Raji (cell line): ENCODE results near the gene CHID1.

ENCODE experiments used
- POLR2A ChIP-seq: IDR thresholded peaks from 2 replicates; pipeline ENCODE4 v1.6.1; 2011; ENCODE audit warnings: low read depth, low read length, control low read depth; ENCODE audit not compliant: insufficient read depth

Gene CHID1

GRCh38 chr11:923691-924405 lies 13.2 kb upstream of the CHID1 start:
- no peak for TF ChIP-seq POLR2A

GRCh38 chr11:921921-922678 lies 11.5 kb upstream of the CHID1 start:
- no peak for TF ChIP-seq POLR2A

DNA sequence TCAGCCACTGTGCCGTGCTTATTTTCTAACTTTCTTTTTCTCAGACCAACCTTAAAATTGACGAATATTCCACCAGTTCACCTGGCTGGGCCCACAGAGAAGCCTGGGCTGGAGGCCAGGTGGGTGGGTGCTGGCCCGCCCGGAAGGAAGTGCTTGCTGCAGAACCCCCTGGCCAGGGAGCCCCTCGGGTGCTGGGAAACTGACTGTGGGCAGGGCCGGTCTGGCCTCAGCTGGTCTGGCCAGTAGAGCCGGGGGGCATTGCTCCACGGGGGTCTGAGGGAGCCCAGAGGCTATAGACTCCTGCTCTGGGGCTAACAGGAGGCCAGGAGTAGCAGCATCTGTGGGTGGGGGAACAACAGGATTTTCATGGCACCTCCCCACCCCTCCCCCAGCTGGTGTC lies 6.8 kb upstream of the CHID1 start:
- TF ChIP-seq POLR2A, result no peak

- TF ChIP-seq POLR2A, result no peak
Measured at GRCh38 chr11:914747-915501, 4.3 kb upstream of the CHID1 start.

DNA sequence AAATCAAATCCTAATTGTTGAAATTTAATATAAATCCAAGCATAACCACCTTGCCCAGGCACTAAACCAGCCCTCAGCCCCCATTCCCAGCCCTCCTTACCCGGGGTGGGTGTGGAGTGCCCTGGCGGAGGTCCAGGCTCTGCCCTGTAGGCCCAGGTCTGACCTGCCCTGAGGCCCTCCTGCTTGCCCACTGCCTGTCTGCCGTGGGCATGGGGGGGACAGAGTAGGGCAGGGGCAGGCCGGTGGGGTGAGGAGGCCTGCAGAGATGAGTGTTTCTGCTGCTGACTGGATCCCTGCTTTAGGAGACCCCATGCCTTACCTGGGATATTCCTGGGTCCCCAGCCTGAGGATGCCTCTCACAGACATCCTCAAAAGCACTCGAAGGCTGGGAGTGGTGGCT lies 3.6 kb upstream of the CHID1 start:
- no peak for TF ChIP-seq POLR2A

DNA sequence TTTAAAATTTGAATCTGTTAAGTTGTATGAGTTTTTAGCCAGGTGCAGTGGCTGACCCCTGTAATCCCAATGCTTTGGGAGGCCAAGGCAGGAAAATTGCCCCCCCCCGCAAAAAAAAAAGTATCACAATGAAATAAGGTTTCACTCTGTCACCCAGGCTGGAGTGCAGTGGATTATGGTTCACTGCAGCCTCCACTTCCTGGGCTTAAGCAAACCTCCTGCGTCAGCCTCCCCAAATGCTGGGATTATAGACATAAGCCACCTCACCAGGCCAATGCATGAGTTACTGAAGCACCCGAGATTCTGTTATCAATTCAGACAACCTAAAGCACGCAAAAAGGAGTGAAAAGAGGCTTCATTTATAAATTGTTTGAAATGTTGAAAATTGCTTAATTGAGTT lies 2.4 kb upstream of the CHID1 start:
- no peak for TF ChIP-seq POLR2A

GRCh38 chr11:912266-912665 lies 1.7 kb upstream of the CHID1 start:
- no peak for TF ChIP-seq POLR2A

GRCh38 chr11:911890-912219 lies 1.2 kb upstream of the CHID1 start:
- TF ChIP-seq POLR2A, result no peak

DNA sequence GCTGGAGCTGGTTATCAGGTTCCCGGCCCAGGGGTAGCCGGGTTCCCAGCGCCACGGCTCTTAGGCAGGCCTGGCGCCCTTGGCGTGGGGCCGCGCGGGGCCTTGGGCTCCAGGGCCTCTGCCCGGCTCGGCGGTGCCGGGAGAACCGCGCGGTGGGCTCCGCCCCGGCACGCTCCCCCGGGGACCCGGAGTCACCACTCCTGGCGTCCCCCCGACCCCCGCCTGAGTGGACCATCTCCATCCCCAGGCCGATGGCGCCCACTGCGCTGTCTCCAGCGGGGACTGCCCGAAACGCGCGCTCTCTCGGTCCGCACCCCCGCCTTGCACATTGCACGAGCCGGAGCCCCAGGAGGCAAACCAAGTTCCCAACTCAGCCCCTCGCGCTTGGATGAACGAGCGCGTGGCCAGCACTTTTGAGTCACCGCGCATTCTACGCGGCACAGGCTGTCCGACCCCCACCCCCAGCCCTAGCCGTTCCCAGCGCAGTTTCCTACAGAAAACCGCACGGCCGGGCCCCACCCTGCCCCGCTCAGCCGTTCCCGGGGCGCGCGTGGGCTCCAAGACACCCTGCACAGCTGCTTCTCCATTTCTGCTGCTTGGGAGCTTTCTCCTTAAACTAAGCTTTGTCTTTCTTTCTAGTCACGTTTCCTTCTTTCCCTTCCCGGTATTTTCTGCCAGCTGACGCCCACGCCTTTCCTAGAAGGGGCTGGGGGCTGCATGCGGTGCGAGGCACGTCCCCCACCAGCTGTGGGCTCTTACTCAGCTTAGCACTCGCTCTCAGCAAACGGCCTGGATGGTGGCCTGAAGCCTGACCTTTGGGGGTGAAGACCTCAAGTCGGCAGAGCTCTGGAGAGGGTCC lies 650 bp upstream of the CHID1 start:
- TF ChIP-seq POLR2A, result peak; percentile 78

DNA sequence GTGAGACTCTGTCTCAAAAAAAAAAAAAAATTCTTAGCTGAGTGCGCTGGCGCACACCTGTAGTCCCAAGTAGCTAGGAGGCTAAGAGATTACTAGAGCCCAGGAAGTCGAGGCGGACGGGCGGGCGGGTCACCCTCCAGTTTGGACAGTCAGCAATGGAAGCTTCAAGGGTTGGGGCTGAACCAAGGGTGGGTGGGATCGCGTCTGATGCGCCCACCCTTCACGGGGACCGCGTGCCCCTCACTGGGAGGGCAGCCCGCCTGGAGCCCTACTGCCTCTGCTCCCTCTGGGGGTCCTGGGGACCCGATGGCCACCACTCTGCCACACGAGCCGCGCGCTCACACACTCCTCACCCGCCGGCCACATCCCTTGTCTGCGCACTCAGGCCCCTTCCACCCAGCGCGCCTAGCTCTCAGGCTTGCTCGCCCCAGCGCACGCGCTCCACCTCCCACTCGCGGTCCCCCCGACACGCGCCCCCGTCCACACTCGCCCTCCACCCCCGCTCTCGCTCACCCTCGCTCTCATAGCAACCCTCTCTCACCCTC lies 494 bp downstream of the CHID1 start:
- TF ChIP-seq POLR2A, result no peak

- no peak for TF ChIP-seq POLR2A
Measured at GRCh38 chr11:909406-909805, 1.2 kb downstream of the CHID1 start.

GRCh38 chr11:908273-908672 lies 2.3 kb downstream of the CHID1 start:
- TF ChIP-seq POLR2A, result no peak

DNA sequence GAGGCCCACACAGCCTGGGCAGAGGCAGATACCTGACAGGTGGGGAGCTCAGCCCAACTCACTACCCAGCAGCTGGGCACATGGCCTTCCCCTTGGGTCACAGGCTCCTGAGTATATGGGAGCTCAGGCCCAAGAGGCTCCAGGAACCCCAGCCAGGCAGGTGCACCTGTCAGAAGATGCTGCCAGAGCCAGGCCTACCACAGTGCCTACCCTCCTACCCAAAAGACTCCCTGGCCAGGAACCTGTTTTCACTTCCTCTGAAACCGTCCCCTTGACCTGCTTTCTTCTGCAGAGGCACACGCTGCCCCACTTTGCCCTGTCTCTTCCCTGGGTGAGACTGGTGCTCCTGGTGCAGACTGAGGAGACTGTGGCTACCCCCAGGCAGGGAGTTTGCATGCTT lies 2.9 kb downstream of the CHID1 start:
- no peak for TF ChIP-seq POLR2A

- TF ChIP-seq POLR2A, result no peak
Measured at GRCh38 chr11:905952-906351, 4.7 kb downstream of the CHID1 start.

DNA sequence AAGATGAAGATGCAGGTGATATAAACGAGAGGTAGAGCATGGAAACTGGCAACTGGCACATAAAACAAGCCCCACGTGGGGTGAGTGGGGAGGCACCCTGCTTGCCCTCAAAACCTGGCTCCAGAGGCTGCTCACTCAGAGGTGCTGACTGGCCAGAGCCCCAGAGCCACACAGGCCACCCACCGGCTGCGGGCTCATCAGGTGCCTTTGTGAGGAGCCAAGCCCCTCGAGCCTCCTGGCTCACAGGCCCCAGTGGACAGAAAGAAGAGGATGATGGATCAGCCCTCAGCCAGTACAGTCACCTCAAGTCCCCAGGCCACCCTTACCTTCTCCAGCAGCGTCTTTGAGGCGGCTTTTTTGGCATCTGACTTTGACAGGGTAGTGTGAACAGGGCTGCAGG lies 6.2 kb downstream of the CHID1 start:
- TF ChIP-seq POLR2A, result no peak

DNA sequence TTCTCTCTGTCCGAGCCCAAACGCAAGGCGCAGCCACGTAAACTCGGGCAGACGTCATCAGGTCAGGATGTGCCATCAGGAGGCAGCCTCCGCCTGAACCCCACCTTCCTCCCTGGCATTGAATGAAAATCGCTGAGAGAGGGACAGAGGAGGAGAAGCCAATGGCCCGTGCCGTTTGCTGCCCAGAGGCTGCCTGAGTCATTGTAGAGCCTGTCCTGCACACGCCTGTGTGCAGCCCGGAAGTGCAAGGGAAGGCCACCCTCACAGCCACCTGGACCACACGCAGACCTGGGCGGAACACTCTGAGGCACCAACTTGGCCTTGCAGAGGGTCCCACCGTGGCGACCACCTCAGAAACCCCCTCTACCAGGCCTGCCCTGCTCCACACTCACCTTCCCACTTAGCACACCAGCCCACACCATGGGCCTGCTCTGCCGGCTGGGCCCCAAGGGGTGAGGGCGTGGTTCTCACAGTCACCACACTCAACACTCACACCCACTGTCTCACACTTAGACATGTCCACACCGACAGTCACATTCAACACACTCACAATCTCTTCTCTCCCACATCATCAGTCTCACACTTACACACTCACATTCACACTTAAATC lies 9.1 kb downstream of the CHID1 start:
- no peak for TF ChIP-seq POLR2A
